Measurements from ENCODE around the gene PLCH1. TPM values are rescaled to one million over a fixed set of nuclear protein-coding genes. Genes with fewer than 3 reads are reported as not detected.
"Not testable (repeated sequence)": the region's sequence is repeated elsewhere in the genome, so short reads cannot be mapped to it uniquely, and the experiment has no call there.

The PLCH1 gene
- total RNA-seq, 1 donor from 2014 or later, result 0.16 TPM

GRCh38 chr3:155412904-155413303, 332.0 kb downstream of the PLCH1 start:
- Mint-ChIP-seq H3K4me3 (no peak overlapping the region), H3K4me1 (ENCODE audit: low read depth) (no peaks in the 10 kb centered on the region), H3K27me3 (ENCODE audit: insufficient read depth) (no peaks in the 10 kb centered on the region), H3K27ac (no peak overlapping the region), H3K36me3 (ENCODE audit: low read depth) (no peaks in the 10 kb centered on the region), H3K9me3 (no peaks in the 10 kb centered on the region)
- DNase-seq (ENCODE audit: low spot score), result no peak
- intact Hi-C loops (cut with micrococcal nuclease), result no loop called here

GRCh38 chr3:155411500-155412223, 333.2 kb downstream of the PLCH1 start:
- H3K36me3 Mint-ChIP-seq (ENCODE audit: low read depth), result no peaks in the 10 kb centered on the region
- no peak for DNase-seq (ENCODE audit: low spot score)
- no peak overlapping the region for H3K27ac Mint-ChIP-seq
- H3K4me1 Mint-ChIP-seq (ENCODE audit: low read depth), result no peaks in the 10 kb centered on the region
- intact Hi-C loops (cut with micrococcal nuclease), result no loop called here
- no peaks in the 10 kb centered on the region for H3K9me3 Mint-ChIP-seq
- no peaks in the 10 kb centered on the region for H3K27me3 Mint-ChIP-seq (ENCODE audit: insufficient read depth)
- no peak overlapping the region for H3K4me3 Mint-ChIP-seq

GRCh38 chr3:155409336-155409735, 335.5 kb downstream of the PLCH1 start:
- no peaks in the 10 kb centered on the region for H3K4me1 Mint-ChIP-seq (ENCODE audit: low read depth)
- intact Hi-C loops (cut with micrococcal nuclease), result no loop called here
- no peaks in the 10 kb centered on the region for H3K36me3 Mint-ChIP-seq (ENCODE audit: low read depth)
- no peak overlapping the region for H3K4me3 Mint-ChIP-seq
- no peaks in the 10 kb centered on the region for H3K27me3 Mint-ChIP-seq (ENCODE audit: insufficient read depth)
- no peak overlapping the region for H3K27ac Mint-ChIP-seq
- no peaks in the 10 kb centered on the region for H3K9me3 Mint-ChIP-seq
- no peak for DNase-seq (ENCODE audit: low spot score)

GRCh38 chr3:155407971-155408370, 336.9 kb downstream of the PLCH1 start:
- Mint-ChIP-seq H3K36me3 (ENCODE audit: low read depth) (no peaks in the 10 kb centered on the region), H3K27ac (no peak overlapping the region)
- intact Hi-C loops (cut with micrococcal nuclease), result no loop called here

GRCh38 chr3:155407331-155407730, 337.5 kb downstream of the PLCH1 start:
- Mint-ChIP-seq H3K36me3 (ENCODE audit: low read depth) (no peaks in the 10 kb centered on the region), H3K27ac (no peak overlapping the region), H3K4me1 (ENCODE audit: low read depth) (no peaks in the 10 kb centered on the region), H3K9me3 (no peaks in the 10 kb centered on the region), H3K27me3 (ENCODE audit: insufficient read depth) (peaks cover 5% of the 10 kb centered on the region), H3K4me3 (no peak overlapping the region)
- intact Hi-C loops (cut with micrococcal nuclease), result no loop called here
- no peak for DNase-seq (ENCODE audit: low spot score)

More at GRCh38 chr3:155407971-155408370, 336.9 kb downstream of the PLCH1 start:
- Mint-ChIP-seq H3K27me3 (ENCODE audit: insufficient read depth) (peaks cover 5% of the 10 kb centered on the region), H3K9me3 (no peaks in the 10 kb centered on the region), H3K4me1 (ENCODE audit: low read depth) (no peaks in the 10 kb centered on the region), H3K4me3 (no peak overlapping the region)
- no peak for DNase-seq (ENCODE audit: low spot score)

GRCh38 chr3:155404486-155404885, 340.4 kb downstream of the PLCH1 start:
- Mint-ChIP-seq H3K9me3 (no peaks in the 10 kb centered on the region), H3K4me1 (ENCODE audit: low read depth) (no peaks in the 10 kb centered on the region), H3K4me3 (no peak overlapping the region), H3K36me3 (ENCODE audit: low read depth) (no peaks in the 10 kb centered on the region), H3K27ac (no peak overlapping the region), H3K27me3 (ENCODE audit: insufficient read depth) (peaks cover 5% of the 10 kb centered on the region)
- intact Hi-C loops (cut with micrococcal nuclease), result no loop called here
- no peak for DNase-seq (ENCODE audit: low spot score)

- no peaks in the 10 kb centered on the region for H3K9me3 Mint-ChIP-seq
- H3K4me1 Mint-ChIP-seq (ENCODE audit: low read depth), result no peaks in the 10 kb centered on the region
- no peak overlapping the region for H3K4me3 Mint-ChIP-seq
- intact Hi-C loops (cut with micrococcal nuclease), result no loop called here
- H3K27me3 Mint-ChIP-seq (ENCODE audit: insufficient read depth), result peaks cover 5% of the 10 kb centered on the region
- H3K27ac Mint-ChIP-seq, result no peak overlapping the region
- H3K36me3 Mint-ChIP-seq (ENCODE audit: low read depth), result no peaks in the 10 kb centered on the region
- no peak for DNase-seq (ENCODE audit: low spot score)
Measured at GRCh38 chr3:155402656-155403055, 342.2 kb downstream of the PLCH1 start.

GRCh38 chr3:155398046-155398445, 346.8 kb downstream of the PLCH1 start:
- no peak overlapping the region for H3K4me3 Mint-ChIP-seq
- H3K27me3 Mint-ChIP-seq (ENCODE audit: insufficient read depth), result no peaks in the 10 kb centered on the region
- H3K9me3 Mint-ChIP-seq, result no peaks in the 10 kb centered on the region
- no peaks in the 10 kb centered on the region for H3K36me3 Mint-ChIP-seq (ENCODE audit: low read depth)
- no peak for DNase-seq (ENCODE audit: low spot score)
- intact Hi-C loops (cut with micrococcal nuclease), result no loop called here
- H3K27ac Mint-ChIP-seq, result no peak overlapping the region
- H3K4me1 Mint-ChIP-seq (ENCODE audit: low read depth), result no peaks in the 10 kb centered on the region

- H3K4me3 Mint-ChIP-seq; H3K4me1 Mint-ChIP-seq (ENCODE audit: low read depth); H3K9me3 Mint-ChIP-seq; H3K27ac Mint-ChIP-seq; DNase-seq (ENCODE audit: low spot score); intact Hi-C loops (cut with micrococcal nuclease); H3K27me3 Mint-ChIP-seq (ENCODE audit: insufficient read depth); H3K36me3 Mint-ChIP-seq (ENCODE audit: low read depth): not testable (repeated sequence)
Measured at GRCh38 chr3:155394896-155395295, 350.0 kb downstream of the PLCH1 start.

GRCh38 chr3:155394240-155394639, 350.6 kb downstream of the PLCH1 start:
- Mint-ChIP-seq H3K4me1 (ENCODE audit: low read depth) (no peaks in the 10 kb centered on the region), H3K27me3 (ENCODE audit: insufficient read depth) (no peaks in the 10 kb centered on the region), H3K9me3 (no peaks in the 10 kb centered on the region), H3K4me3 (no peak overlapping the region), H3K36me3 (ENCODE audit: low read depth) (no peaks in the 10 kb centered on the region), H3K27ac (no peak overlapping the region)
- intact Hi-C loops (cut with micrococcal nuclease), result no loop called here
- DNase-seq (ENCODE audit: low spot score), result no peak

GRCh38 chr3:155393316-155393715, 351.6 kb downstream of the PLCH1 start:
- Mint-ChIP-seq H3K4me3 (no peak overlapping the region), H3K9me3 (no peaks in the 10 kb centered on the region), H3K4me1 (ENCODE audit: low read depth) (no peaks in the 10 kb centered on the region), H3K27me3 (ENCODE audit: insufficient read depth) (no peaks in the 10 kb centered on the region), H3K27ac (no peak overlapping the region), H3K36me3 (ENCODE audit: low read depth) (no peaks in the 10 kb centered on the region)
- no peak for DNase-seq (ENCODE audit: low spot score)
- intact Hi-C loops (cut with micrococcal nuclease), result no loop called here

- Mint-ChIP-seq H3K27me3 (ENCODE audit: insufficient read depth) (peaks cover 1% of the 10 kb centered on the region), H3K27ac (no peak overlapping the region), H3K4me1 (ENCODE audit: low read depth) (no peaks in the 10 kb centered on the region), H3K36me3 (ENCODE audit: low read depth) (no peaks in the 10 kb centered on the region), H3K4me3 (no peak overlapping the region), H3K9me3 (no peaks in the 10 kb centered on the region)
- intact Hi-C loops (cut with micrococcal nuclease), result no loop called here
- DNase-seq (ENCODE audit: low spot score), result no peak
Measured at GRCh38 chr3:155392138-155392537, 352.7 kb downstream of the PLCH1 start.

- no peaks in the 10 kb centered on the region for H3K4me1 Mint-ChIP-seq (ENCODE audit: low read depth)
- no peak overlapping the region for H3K27ac Mint-ChIP-seq
- no peak overlapping the region for H3K4me3 Mint-ChIP-seq
- H3K36me3 Mint-ChIP-seq (ENCODE audit: low read depth), result no peaks in the 10 kb centered on the region
- peaks cover 3% of the 10 kb centered on the region for H3K27me3 Mint-ChIP-seq (ENCODE audit: insufficient read depth)
- intact Hi-C loops (cut with micrococcal nuclease), result no loop called here
- H3K9me3 Mint-ChIP-seq, result no peaks in the 10 kb centered on the region
- DNase-seq (ENCODE audit: low spot score), result no peak
Measured at GRCh38 chr3:155391551-155391958, 353.3 kb downstream of the PLCH1 start.

- Mint-ChIP-seq H3K4me3 (no peak overlapping the region), H3K4me1 (ENCODE audit: low read depth) (no peaks in the 10 kb centered on the region), H3K27ac (no peak overlapping the region), H3K27me3 (ENCODE audit: insufficient read depth) (peaks cover 3% of the 10 kb centered on the region), H3K36me3 (ENCODE audit: low read depth) (no peaks in the 10 kb centered on the region), H3K9me3 (no peaks in the 10 kb centered on the region)
- intact Hi-C loops (cut with micrococcal nuclease), result no loop called here
- no peak for DNase-seq (ENCODE audit: low spot score)
Measured at GRCh38 chr3:155391104-155391503, 353.8 kb downstream of the PLCH1 start.
